Upper lobe of left lung (tissue), 4 donors: ENCODE data around the gene DZIP1L.

Experiments
- POLR2A ChIP-seq, 4 donors: fragments of 450-650 bp; IDR thresholded peaks; one replicate each; pipeline ENCODE4 v1.5.1; 2016 to 2017; ENCODE audit warnings: antibody characterized with exemption in 4 of 4, mild to moderate bottlenecking in 2 of 4
- TF ChIP-seq, protein P1 (sequence below), 6 experiments: fragments of 450-650 bp in 4 of 6; fragments of 200-600 bp in 2 of 6; sonication (generic) in 2 of 6; IDR thresholded peaks; one replicate each; pipeline ENCODE4 v1.5.1; 2016 to 2019; ENCODE audit warnings: antibody characterized with exemption in 6 of 6

DNA sequence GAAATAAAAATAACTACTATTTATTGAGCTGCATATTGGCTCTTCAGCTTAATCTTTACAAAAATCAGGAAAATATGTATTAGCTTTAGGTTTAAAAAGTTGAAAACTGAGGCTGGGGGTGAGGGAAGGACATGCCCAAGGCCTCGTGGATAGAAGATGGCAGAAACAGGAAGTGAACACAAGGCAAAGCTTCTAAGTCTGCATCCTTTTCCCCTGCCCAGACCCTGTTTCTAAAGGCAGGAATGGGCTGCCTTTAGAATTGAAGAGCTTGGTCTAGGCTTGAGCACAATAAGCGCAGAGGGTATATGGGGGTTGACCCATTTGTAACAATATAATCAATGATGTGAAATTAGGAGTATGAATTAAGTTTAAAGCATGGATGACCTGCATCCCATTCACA, 99.3 kb downstream of the DZIP1L start:
- no peak for TF ChIP-seq POLR2A (IDR thresholded peaks at IDR 0.05)
- TF ChIP-seq, protein P1, sequence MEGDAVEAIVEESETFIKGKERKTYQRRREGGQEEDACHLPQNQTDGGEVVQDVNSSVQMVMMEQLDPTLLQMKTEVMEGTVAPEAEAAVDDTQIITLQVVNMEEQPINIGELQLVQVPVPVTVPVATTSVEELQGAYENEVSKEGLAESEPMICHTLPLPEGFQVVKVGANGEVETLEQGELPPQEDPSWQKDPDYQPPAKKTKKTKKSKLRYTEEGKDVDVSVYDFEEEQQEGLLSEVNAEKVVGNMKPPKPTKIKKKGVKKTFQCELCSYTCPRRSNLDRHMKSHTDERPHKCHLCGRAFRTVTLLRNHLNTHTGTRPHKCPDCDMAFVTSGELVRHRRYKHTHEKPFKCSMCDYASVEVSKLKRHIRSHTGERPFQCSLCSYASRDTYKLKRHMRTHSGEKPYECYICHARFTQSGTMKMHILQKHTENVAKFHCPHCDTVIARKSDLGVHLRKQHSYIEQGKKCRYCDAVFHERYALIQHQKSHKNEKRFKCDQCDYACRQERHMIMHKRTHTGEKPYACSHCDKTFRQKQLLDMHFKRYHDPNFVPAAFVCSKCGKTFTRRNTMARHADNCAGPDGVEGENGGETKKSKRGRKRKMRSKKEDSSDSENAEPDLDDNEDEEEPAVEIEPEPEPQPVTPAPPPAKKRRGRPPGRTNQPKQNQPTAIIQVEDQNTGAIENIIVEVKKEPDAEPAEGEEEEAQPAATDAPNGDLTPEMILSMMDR (IDR thresholded peaks at IDR 0.05) = no peak
